ENCODE results near the gene KMT2E.

DNA sequence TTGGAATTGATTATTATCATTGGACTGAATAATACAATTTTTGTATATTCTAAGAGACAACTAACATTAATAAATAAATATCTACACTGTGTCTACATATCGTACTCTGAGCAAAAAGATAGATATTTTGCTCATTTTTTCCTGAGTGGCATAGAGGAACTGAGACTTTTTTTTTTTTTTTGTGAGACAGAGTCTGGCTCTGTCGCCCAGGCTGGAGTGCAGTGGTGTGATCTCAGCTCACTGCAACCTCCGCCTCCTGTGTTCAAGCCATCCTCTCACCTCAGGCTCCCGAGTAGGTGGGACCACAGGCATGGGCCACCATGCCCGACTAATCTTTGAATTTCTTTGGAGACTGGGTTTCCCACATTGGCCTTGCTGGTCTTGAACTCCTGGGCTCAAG, 14.0 kb downstream of the KMT2E start:
- TF ChIP-seq EZH2 (IDR thresholded peaks at IDR 0.05) (no peak), POLR2AphosphoS5 (IDR thresholded peaks at IDR 0.05; ENCODE audit: borderline replicate concordance, low read depth, low read length) (no peak)

All from SK-N-MC (cell line).